IPS-18c (cell line): ENCODE data around the gene TARS3.

Experiments used
- H3K4me3 ChIP-seq: 2 replicates; pipeline ENCODE4 v1.7.0; 2013; ENCODE audit warnings: low read depth, mild to moderate bottlenecking, low read length, moderate library complexity; ENCODE audit not compliant: insufficient read depth
- H3K9me3 ChIP-seq: one replicate; pipeline ENCODE4 v1.6.1; 2013; ENCODE audit warnings: mild to moderate bottlenecking, low read length, moderate library complexity; ENCODE audit not compliant: control insufficient read depth, insufficient read depth

Gene TARS3

GRCh38 chr15:101712078-101712477 is 12.2 kb downstream of the TARS3 start:
- no peak overlapping the region for H3K4me3 ChIP-seq
- no peaks in the 10 kb centered on the region for H3K9me3 ChIP-seq

DNA sequence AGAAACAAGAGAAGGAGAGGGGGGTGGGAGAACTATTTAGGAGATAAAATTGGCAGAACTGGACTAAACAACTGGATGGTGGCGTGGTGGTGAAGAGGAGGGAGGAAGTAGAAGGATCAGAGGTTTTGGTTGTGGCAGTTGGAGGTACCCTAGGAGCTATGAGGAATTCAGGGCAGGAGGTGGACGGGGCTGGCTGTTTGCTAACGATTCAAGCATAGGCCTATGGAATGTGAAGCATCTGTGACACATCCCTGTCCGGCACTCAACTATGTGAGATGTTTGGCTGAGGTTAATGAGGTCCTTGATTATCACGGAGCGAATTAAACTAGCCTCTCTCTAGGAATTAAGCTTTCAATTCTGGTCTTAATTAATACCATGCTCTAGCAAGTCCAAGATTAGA is 13.5 kb downstream of the TARS3 start:
- Histone ChIP-seq H3K4me3 (no peak overlapping the region), H3K9me3 (no peaks in the 10 kb centered on the region)

DNA sequence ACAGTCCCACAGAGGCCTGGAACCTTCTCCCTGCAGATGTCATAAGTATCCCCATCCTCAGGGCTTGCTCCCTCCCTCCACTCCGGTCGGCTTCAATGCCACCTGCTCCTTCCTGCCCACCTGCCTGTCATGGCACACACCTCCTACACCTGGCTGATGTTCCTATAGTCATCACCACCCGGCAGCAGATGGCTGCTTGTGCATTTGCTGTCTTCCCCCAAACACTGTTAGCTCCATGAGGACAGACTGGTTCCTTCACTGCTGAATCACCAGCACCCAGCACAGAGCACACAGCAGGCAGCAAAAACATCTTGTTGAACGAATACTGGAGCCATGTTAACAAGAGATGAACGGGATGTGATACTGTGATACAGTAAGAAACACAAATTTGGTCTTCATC is 14.8 kb downstream of the TARS3 start:
- H3K4me3 ChIP-seq: no peak overlapping the region
- no peaks in the 10 kb centered on the region for H3K9me3 ChIP-seq

DNA sequence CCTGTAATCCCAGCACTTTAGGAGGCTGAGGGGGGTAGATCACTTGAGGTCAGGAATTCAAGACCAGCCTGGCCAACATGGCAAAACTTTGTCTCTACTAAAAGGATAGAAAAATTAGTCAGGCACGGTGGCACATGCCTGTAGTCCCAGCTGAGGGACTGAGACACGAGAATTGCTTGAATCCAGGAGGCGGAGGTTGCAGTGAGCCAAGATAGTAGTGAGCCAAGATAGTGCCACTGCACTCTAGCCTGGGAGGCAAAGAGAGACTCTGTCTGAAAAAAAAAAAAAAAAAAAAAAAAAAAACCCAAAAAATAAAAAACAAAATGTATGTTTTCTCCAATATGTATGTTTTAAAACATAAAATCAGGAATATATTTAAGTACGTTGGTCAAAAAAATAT is 16.3 kb downstream of the TARS3 start:
- H3K4me3 ChIP-seq: no peak overlapping the region
- H3K9me3 ChIP-seq: no peaks in the 10 kb centered on the region

GRCh38 chr15:101702077-101702476 is 22.2 kb downstream of the TARS3 start:
- no peaks in the 10 kb centered on the region for H3K9me3 ChIP-seq

DNA sequence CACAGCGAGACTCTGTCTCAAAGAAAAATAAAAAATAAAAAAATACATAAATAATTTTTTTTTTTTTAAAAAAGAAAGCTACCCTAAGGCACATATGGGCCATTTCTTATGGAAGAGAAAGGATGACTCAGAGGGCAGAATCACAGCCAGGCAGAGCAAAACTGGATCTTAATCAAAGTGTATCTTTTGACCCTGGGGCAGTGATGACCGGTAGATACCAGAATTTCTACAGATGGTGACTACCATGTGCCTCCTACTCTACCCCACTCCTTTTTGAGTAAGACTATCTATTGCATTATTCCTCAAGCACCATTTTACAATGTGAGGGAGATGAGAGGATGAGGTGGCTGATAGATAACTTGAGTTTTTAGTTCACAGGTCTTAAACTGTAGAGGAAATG is 26.0 kb downstream of the TARS3 start:
- no peaks in the 10 kb centered on the region for H3K9me3 ChIP-seq
- H3K4me3 ChIP-seq: no peak overlapping the region

More at GRCh38 chr15:101702077-101702476, 22.2 kb downstream of the TARS3 start:
- H3K4me3 ChIP-seq: no peak overlapping the region

DNA sequence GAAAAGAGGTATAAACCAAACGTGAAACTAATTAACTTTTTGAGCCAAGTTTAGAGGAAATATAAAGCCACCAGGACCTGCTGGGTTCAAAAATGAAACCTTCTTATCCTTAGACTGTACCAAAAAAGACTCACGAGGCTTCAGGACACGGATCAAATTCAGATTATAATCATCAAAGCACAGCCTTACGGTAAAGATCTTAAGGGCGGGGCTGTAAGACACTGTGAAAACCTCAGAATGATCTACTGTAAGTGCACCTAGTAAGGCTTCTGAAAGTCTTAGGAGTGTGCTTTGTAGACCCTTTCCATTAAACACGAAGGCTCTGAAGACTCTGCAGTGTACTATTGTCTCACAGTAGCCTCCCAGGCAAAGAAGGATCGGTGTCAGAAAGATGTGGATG is 26.8 kb downstream of the TARS3 start:
- Histone ChIP-seq H3K9me3 (no peaks in the 10 kb centered on the region), H3K4me3 (no peak overlapping the region)

GRCh38 chr15:101696829-101697228 is 27.4 kb downstream of the TARS3 start:
- no peaks in the 10 kb centered on the region for H3K9me3 ChIP-seq
- H3K4me3 ChIP-seq: no peak overlapping the region

GRCh38 chr15:101694261-101694660 is 30.0 kb downstream of the TARS3 start:
- no peaks in the 10 kb centered on the region for H3K9me3 ChIP-seq
- H3K4me3 ChIP-seq: no peak overlapping the region

GRCh38 chr15:101692801-101693598 is 31.3 kb downstream of the TARS3 start:
- H3K9me3 ChIP-seq: no peaks in the 10 kb centered on the region
- no peak overlapping the region for H3K4me3 ChIP-seq

GRCh38 chr15:101689901-101690300 is 34.4 kb downstream of the TARS3 start:
- H3K4me3 ChIP-seq: no peak overlapping the region
- no peaks in the 10 kb centered on the region for H3K9me3 ChIP-seq

DNA sequence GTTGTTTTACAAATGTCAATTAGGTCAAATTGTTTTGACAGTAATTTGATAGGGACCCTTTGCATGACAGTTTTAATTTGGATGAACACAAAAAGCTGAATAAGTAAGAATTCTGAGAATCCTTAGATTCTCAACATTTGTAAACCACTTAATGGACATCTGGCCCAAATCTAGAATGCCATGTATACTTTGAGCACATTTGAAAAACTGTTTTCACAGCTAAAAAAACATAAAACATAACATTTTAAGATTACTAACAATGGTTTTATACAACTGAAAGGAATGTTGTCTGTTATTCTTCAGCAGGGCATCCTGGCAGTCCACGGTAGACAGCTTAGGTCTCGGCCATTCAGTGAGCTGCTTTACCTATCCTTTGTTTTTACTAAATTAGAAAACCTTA is 37.6 kb downstream of the TARS3 start:
- no peaks in the 10 kb centered on the region for H3K9me3 ChIP-seq
- no peak overlapping the region for H3K4me3 ChIP-seq

DNA sequence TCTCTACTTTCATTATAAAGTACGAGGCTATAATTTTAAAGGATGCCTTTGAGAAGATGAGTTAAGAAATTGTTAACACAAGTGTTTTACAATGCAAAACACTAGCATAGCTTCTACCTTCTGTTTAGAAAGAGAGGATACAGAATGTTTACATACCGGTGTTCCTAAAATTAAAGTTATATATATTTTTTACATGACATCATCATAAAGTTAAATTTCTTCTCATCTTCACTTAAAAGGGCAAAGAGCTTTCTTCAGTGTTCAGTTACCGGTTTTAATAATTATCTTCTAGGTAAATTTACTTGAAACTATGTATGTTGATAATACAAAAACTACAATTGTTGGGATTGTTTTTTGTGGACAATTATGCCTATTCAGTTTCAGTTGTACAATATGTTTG is 39.4 kb downstream of the TARS3 start:
- H3K4me3 ChIP-seq: no peak overlapping the region

DNA sequence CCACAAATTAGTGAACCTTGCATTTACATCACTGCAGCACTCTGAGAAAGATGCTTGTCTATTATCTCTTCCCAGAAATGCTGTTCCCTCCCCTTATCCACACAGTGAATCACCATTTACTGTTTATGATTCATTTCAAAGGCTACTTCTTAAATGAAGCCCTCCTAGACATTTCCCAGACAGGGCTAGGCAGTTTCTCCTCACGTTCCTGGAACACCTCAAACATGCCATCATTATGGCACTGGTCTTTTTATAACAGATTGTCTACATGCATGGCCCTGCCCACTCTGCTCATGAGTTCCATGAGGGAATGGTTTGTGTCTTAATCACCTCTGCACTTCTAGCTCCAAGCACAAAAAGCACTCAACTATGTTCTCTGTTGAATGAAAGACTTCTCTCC is 39.9 kb downstream of the TARS3 start:
- H3K4me3 ChIP-seq: no peak overlapping the region
- H3K9me3 ChIP-seq: no peaks in the 10 kb centered on the region

More for the DNA sequence above, 39.4 kb downstream of the TARS3 start:
- H3K9me3 ChIP-seq: no peaks in the 10 kb centered on the region

DNA sequence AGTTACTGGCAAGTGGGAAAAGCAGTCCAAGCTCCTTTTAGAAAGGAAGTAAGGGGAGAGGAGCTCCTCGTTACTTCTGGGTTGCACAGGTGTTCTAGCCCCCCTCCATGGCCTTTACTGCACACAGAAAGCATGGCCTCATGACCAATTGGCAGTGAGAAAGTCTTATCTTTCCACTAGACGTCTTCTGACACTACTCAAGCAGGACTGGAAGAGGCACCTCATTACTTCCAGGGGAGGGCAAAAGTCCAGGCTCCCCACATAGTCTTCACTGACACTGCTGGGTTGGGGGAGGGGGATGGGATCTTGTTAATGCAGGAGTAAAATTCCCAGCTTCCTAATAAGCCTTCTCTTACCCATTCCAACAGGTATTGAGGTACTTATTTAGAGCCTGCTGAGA is 44.5 kb downstream of the TARS3 start:
- Histone ChIP-seq H3K9me3 (no peaks in the 10 kb centered on the region), H3K4me3 (no peak overlapping the region)

- no peak overlapping the region for H3K4me3 ChIP-seq
These were observed 47.3 kb downstream of the TARS3 start for GRCh38 chr15:101676921-101677329.

GRCh38 chr15:101675796-101676582 is 48.3 kb downstream of the TARS3 start:
- Histone ChIP-seq H3K9me3 (no peaks in the 10 kb centered on the region), H3K4me3 (no peak overlapping the region)

More at GRCh38 chr15:101676921-101677329, 47.3 kb downstream of the TARS3 start:
- no peaks in the 10 kb centered on the region for H3K9me3 ChIP-seq

DNA sequence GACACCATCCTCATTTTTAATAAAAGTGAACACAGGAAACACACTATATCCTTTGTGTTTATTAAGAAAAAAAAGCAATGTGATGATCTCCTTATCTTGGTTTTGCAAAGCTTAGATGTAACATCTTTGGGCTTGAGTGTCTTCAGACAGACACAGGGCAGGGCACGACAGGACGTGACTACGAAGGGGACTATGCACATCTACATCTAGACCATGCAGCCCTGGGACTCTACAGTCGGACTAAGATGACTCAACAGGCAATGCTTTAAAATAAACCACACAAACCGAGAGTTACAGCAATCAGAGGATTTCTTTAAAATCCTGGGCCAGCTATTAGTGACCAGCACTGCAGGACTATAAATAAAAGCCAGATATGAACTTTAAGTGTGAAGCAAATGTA is 49.3 kb downstream of the TARS3 start:
- no peak overlapping the region for H3K4me3 ChIP-seq
- H3K9me3 ChIP-seq: no peaks in the 10 kb centered on the region
